Measurements from ENCODE around the gene LCN15. TPM values are rescaled to one million over a fixed set of nuclear protein-coding genes. Genes with fewer than 3 reads are reported as not detected.

Gene LCN15
- 0.06 TPM for polyA plus RNA-seq (2013, experiment 1 of 2)
- polyA plus RNA-seq (2013, experiment 2 of 2) = 0.10 TPM

GRCh38 chr9:136764301-136764891, at the start of gene LCN15:
Gene LCN15, minus strand, starts transcription at chr9:136764518. Its CDS starts 30 bp downstream, at chr9:136764488.
- WGBS (ENCODE audit: extremely low coverage, insufficient coverage, low lambda C conversion rate) = no CpG with 5 or more reads among the region's 14 CpGs
- no peak within 1 kb of the TSS for H2BK15ac ChIP-seq (replicated peaks; ENCODE audit: low read depth)
- H3K18ac ChIP-seq (ENCODE audit: low read length) = no peak within 1 kb of the TSS
- H3K79me1 ChIP-seq (ENCODE audit: low read length) = no peaks in the 10 kb centered on the region
- no peak within 1 kb of the TSS for H3K27ac ChIP-seq (ENCODE audit: low read depth, low read length)
- no peak within 1 kb of the TSS for H3K4ac ChIP-seq (ENCODE audit: low read depth, low read length)
- no peak within 1 kb of the TSS for H4K8ac ChIP-seq (ENCODE audit: low read depth, low read length)
- H2AK5ac ChIP-seq (ENCODE audit: low read length) = no peak within 1 kb of the TSS
- H3K4me1 ChIP-seq (ENCODE audit: control insufficient read depth, low read depth, low read length) = no peaks in the 10 kb centered on the region
- H3K4me2 ChIP-seq (ENCODE audit: low read length) = no peak within 1 kb of the TSS
- no peak within 1 kb of the TSS for H2BK5ac ChIP-seq (ENCODE audit: low read length)
- no peak within 1 kb of the TSS for H3K4me3 ChIP-seq (ENCODE audit: low read length)
- no peak within 1 kb of the TSS for H3K9ac ChIP-seq (ENCODE audit: low read length)
- H3K27me3 ChIP-seq (ENCODE audit: insufficient read depth, low read length, poor library complexity) = no peaks in the 10 kb centered on the region
- no peak within 1 kb of the TSS for H3K23ac ChIP-seq (ENCODE audit: low read length)
- no peaks in the 10 kb centered on the region for H3K36me3 ChIP-seq (ENCODE audit: control insufficient read depth, insufficient read depth, low read length)
- H3K56ac ChIP-seq (ENCODE audit: low read length) = peak within 1 kb of the TSS; percentile 34
- no peak within 1 kb of the TSS for H4K5ac ChIP-seq (ENCODE audit: low read length)
- H3K79me2 ChIP-seq (ENCODE audit: control insufficient read depth, insufficient read depth, low read length) = no peaks in the 10 kb centered on the region
- no peak within 1 kb of the TSS for H2BK120ac ChIP-seq (ENCODE audit: low read depth, low read length)
- DNase-seq = no peak

GRCh38 chr9:136808806-136809158, 44.5 kb upstream of the LCN15 start:
- no CpG with 5 or more reads among the region's 14 CpGs for WGBS (ENCODE audit: extremely low coverage, insufficient coverage, low lambda C conversion rate)
- H3K23ac ChIP-seq (ENCODE audit: low read length) = no peak overlapping the region
- no peaks in the 10 kb centered on the region for H3K27me3 ChIP-seq (ENCODE audit: insufficient read depth, low read length, poor library complexity)
- no peak overlapping the region for H2BK120ac ChIP-seq (ENCODE audit: low read depth, low read length)
- H3K36me3 ChIP-seq (ENCODE audit: control insufficient read depth, insufficient read depth, low read length) = no peaks in the 10 kb centered on the region
- DNase-seq = peak; percentile 36
- peak overlapping the region; percentile 92 for H3K56ac ChIP-seq (ENCODE audit: low read length)
- no peak overlapping the region for H4K8ac ChIP-seq (ENCODE audit: low read depth, low read length)
- peaks cover 45% of the 10 kb centered on the region for H3K79me2 ChIP-seq (ENCODE audit: control insufficient read depth, insufficient read depth, low read length)
- H3K4me2 ChIP-seq (ENCODE audit: low read length) = peak overlapping the region; percentile 77
- H3K18ac ChIP-seq (ENCODE audit: low read length) = peak overlapping the region; percentile 98
- no peak overlapping the region for H2BK15ac ChIP-seq (replicated peaks; ENCODE audit: low read depth)
- peaks cover 4% of the 10 kb centered on the region for H3K4me1 ChIP-seq (ENCODE audit: control insufficient read depth, low read depth, low read length)
- H3K27ac ChIP-seq (ENCODE audit: low read depth, low read length) = no peak overlapping the region
- H2AK5ac ChIP-seq (ENCODE audit: low read length) = no peak overlapping the region
- H3K4ac ChIP-seq (ENCODE audit: low read depth, low read length) = no peak overlapping the region
- H3K4me3 ChIP-seq (ENCODE audit: low read length) = peak overlapping the region; percentile 93
- no peak overlapping the region for H4K5ac ChIP-seq (ENCODE audit: low read length)
- peak overlapping the region; percentile 97 for H3K9ac ChIP-seq (ENCODE audit: low read length)
- H3K79me1 ChIP-seq (ENCODE audit: low read length) = peaks cover 18% of the 10 kb centered on the region
- no peak overlapping the region for H2BK5ac ChIP-seq (ENCODE audit: low read length)

- Histone ChIP-seq H2BK120ac (ENCODE audit: low read depth, low read length) (peak overlapping the region; percentile 69), H3K79me1 (ENCODE audit: low read length) (peaks cover 18% of the 10 kb centered on the region), H4K5ac (ENCODE audit: low read length) (no peak overlapping the region), H3K27me3 (ENCODE audit: insufficient read depth, low read length, poor library complexity) (no peaks in the 10 kb centered on the region), H2BK15ac (replicated peaks; ENCODE audit: low read depth) (no peak overlapping the region), H2AK5ac (ENCODE audit: low read length) (no peak overlapping the region), H3K4me1 (ENCODE audit: control insufficient read depth, low read depth, low read length) (peaks cover 4% of the 10 kb centered on the region), H3K23ac (ENCODE audit: low read length) (peak overlapping the region; percentile 66), H2BK5ac (ENCODE audit: low read length) (peak overlapping the region; percentile 67), H4K8ac (ENCODE audit: low read depth, low read length) (no peak overlapping the region), H3K18ac (ENCODE audit: low read length) (peak overlapping the region; percentile 98), H3K36me3 (ENCODE audit: control insufficient read depth, insufficient read depth, low read length) (no peaks in the 10 kb centered on the region), H3K4me2 (ENCODE audit: low read length) (peak overlapping the region; percentile 77), H3K4ac (ENCODE audit: low read depth, low read length) (peak overlapping the region; percentile 90), H3K79me2 (ENCODE audit: control insufficient read depth, insufficient read depth, low read length) (peaks cover 43% of the 10 kb centered on the region), H3K27ac (ENCODE audit: low read depth, low read length) (peak overlapping the region; percentile 73), H3K4me3 (ENCODE audit: low read length) (peak overlapping the region; percentile 93), H3K9ac (ENCODE audit: low read length) (peak overlapping the region; percentile 97), H3K56ac (ENCODE audit: low read length) (peak overlapping the region; percentile 92)
- no CpG with 5 or more reads among the region's 93 CpGs for WGBS (ENCODE audit: extremely low coverage, insufficient coverage, low lambda C conversion rate)
- no peak for DNase-seq
Measured at GRCh38 chr9:136808075-136808805, 43.9 kb upstream of the LCN15 start.

- H3K79me2 ChIP-seq (ENCODE audit: control insufficient read depth, insufficient read depth, low read length) = peaks cover 35% of the 10 kb centered on the region
- no CpG with 5 or more reads among the region's 96 CpGs for WGBS (ENCODE audit: extremely low coverage, insufficient coverage, low lambda C conversion rate)
- peak within 1 kb of the TSS; percentile 98 for H3K18ac ChIP-seq (ENCODE audit: low read length)
- peak within 1 kb of the TSS; percentile 93 for H3K4me3 ChIP-seq (ENCODE audit: low read length)
- peaks cover 14% of the 10 kb centered on the region for H3K79me1 ChIP-seq (ENCODE audit: low read length)
- DNase-seq = peak; percentile 75
- no peak within 1 kb of the TSS for H4K5ac ChIP-seq (ENCODE audit: low read length)
- no peaks in the 10 kb centered on the region for H3K27me3 ChIP-seq (ENCODE audit: insufficient read depth, low read length, poor library complexity)
- H3K56ac ChIP-seq (ENCODE audit: low read length) = peak within 1 kb of the TSS; percentile 95
- peak within 1 kb of the TSS; percentile 67 for H2BK5ac ChIP-seq (ENCODE audit: low read length)
- peak within 1 kb of the TSS; percentile 69 for H2BK120ac ChIP-seq (ENCODE audit: low read depth, low read length)
- H3K36me3 ChIP-seq (ENCODE audit: control insufficient read depth, insufficient read depth, low read length) = no peaks in the 10 kb centered on the region
- no peak within 1 kb of the TSS for H4K8ac ChIP-seq (ENCODE audit: low read depth, low read length)
- H2AK5ac ChIP-seq (ENCODE audit: low read length) = no peak within 1 kb of the TSS
- H2BK15ac ChIP-seq (replicated peaks; ENCODE audit: low read depth) = no peak within 1 kb of the TSS
- H3K4ac ChIP-seq (ENCODE audit: low read depth, low read length) = peak within 1 kb of the TSS; percentile 90
- peak within 1 kb of the TSS; percentile 93 for H3K4me2 ChIP-seq (ENCODE audit: low read length)
- H3K4me1 ChIP-seq (ENCODE audit: control insufficient read depth, low read depth, low read length) = peaks cover 4% of the 10 kb centered on the region
- peak within 1 kb of the TSS; percentile 66 for H3K23ac ChIP-seq (ENCODE audit: low read length)
- H3K9ac ChIP-seq (ENCODE audit: low read length) = peak within 1 kb of the TSS; percentile 97
- peak within 1 kb of the TSS; percentile 73 for H3K27ac ChIP-seq (ENCODE audit: low read depth, low read length)
Measured at GRCh38 chr9:136807281-136808074, 43.2 kb upstream of the LCN15 start, which contains the start of gene RABL6. Gene RABL6, plus strand, starts transcription at chr9:136807948. Its CDS starts 249 bp downstream, at chr9:136808197.

GRCh38 chr9:136806631-136807201, 42.4 kb upstream of the LCN15 start:
- Histone ChIP-seq H3K79me2 (ENCODE audit: control insufficient read depth, insufficient read depth, low read length) (peaks cover 31% of the 10 kb centered on the region), H3K23ac (ENCODE audit: low read length) (peak overlapping the region; percentile 85), H3K79me1 (ENCODE audit: low read length) (peaks cover 14% of the 10 kb centered on the region), H3K4ac (ENCODE audit: low read depth, low read length) (no peak overlapping the region), H3K4me1 (ENCODE audit: control insufficient read depth, low read depth, low read length) (peaks cover 4% of the 10 kb centered on the region), H4K5ac (ENCODE audit: low read length) (no peak overlapping the region), H2BK5ac (ENCODE audit: low read length) (no peak overlapping the region), H2AK5ac (ENCODE audit: low read length) (no peak overlapping the region), H3K9ac (ENCODE audit: low read length) (peak overlapping the region; percentile 80), H2BK15ac (replicated peaks; ENCODE audit: low read depth) (no peak overlapping the region), H2BK120ac (ENCODE audit: low read depth, low read length) (no peak overlapping the region), H4K8ac (ENCODE audit: low read depth, low read length) (no peak overlapping the region), H3K18ac (ENCODE audit: low read length) (no peak overlapping the region), H3K27ac (ENCODE audit: low read depth, low read length) (no peak overlapping the region), H3K27me3 (ENCODE audit: insufficient read depth, low read length, poor library complexity) (no peaks in the 10 kb centered on the region), H3K4me2 (ENCODE audit: low read length) (peak overlapping the region; percentile 93), H3K36me3 (ENCODE audit: control insufficient read depth, insufficient read depth, low read length) (no peaks in the 10 kb centered on the region), H3K56ac (ENCODE audit: low read length) (peak overlapping the region; percentile 95), H3K4me3 (ENCODE audit: low read length) (no peak overlapping the region)
- DNase-seq = no peak
- WGBS (ENCODE audit: extremely low coverage, insufficient coverage, low lambda C conversion rate) = no CpG with 5 or more reads among the region's 25 CpGs

Measured in mesendoderm (in vitro differentiated cells).